ENCODE measurements around the gene POLR2J.

Gene POLR2J

DNA sequence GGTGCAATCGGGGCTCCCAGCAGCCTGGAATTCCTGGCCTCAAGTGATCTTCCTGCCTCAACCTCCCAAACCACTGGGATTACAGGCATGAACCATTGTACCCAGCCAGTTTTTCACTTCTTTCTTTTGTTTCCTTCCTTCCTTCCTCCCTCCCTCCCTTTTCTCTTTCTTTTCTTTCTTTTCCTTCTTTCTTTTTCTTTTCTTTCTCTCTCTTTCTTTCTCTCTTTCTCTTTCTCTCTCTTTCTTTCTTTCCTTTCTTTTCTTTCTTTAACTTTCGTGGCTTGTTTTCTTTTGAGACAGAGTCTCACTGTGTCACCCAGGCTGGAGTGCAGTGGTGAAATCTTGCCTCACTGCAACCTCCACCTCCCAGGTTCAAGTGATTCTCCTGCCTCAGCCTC lies 33.0 kb downstream of the POLR2J start:
- Histone ChIP-seq H3K9me3 (ENCODE audit: insufficient read depth, low read length) (peaks cover 3% of the 10 kb centered on the region; the same call in 1 of the 2 replicates), H3K4me2 (ENCODE audit: low read length) (no peak overlapping the region), H3K9ac (ENCODE audit: low read length) (no peak overlapping the region; the same call in 1 of the 2 replicates), H3K27me3 (ENCODE audit: low read depth, low read length) (no peaks in the 10 kb centered on the region), H3K4me1 (ENCODE audit: low read length) (peaks cover 41% of the 10 kb centered on the region), H3K27ac (ENCODE audit: low read length) (no peak overlapping the region), H3K79me2 (ENCODE audit: low read length) (peaks cover 2% of the 10 kb centered on the region; the same call in 1 of the 2 replicates), H3K36me3 (replicated peaks; ENCODE audit: low read depth, low read length) (peaks cover 36% of the 10 kb centered on the region), H4K20me1 (ENCODE audit: insufficient read depth, low read length) (no peaks in the 10 kb centered on the region), H3K4me3 (ENCODE audit: low read length) (no peak overlapping the region), H2AFZ (ENCODE audit: low read depth, low read length) (no peak overlapping the region)
- no peak for TF ChIP-seq EZH2phosphoT487 (IDR thresholded peaks at IDR 0.05; ENCODE audit: low read depth)
- TF ChIP-seq, protein P1, sequence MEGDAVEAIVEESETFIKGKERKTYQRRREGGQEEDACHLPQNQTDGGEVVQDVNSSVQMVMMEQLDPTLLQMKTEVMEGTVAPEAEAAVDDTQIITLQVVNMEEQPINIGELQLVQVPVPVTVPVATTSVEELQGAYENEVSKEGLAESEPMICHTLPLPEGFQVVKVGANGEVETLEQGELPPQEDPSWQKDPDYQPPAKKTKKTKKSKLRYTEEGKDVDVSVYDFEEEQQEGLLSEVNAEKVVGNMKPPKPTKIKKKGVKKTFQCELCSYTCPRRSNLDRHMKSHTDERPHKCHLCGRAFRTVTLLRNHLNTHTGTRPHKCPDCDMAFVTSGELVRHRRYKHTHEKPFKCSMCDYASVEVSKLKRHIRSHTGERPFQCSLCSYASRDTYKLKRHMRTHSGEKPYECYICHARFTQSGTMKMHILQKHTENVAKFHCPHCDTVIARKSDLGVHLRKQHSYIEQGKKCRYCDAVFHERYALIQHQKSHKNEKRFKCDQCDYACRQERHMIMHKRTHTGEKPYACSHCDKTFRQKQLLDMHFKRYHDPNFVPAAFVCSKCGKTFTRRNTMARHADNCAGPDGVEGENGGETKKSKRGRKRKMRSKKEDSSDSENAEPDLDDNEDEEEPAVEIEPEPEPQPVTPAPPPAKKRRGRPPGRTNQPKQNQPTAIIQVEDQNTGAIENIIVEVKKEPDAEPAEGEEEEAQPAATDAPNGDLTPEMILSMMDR (IDR thresholded peaks at IDR 0.05; ENCODE audit: low read depth, low read length): no peak

DNA sequence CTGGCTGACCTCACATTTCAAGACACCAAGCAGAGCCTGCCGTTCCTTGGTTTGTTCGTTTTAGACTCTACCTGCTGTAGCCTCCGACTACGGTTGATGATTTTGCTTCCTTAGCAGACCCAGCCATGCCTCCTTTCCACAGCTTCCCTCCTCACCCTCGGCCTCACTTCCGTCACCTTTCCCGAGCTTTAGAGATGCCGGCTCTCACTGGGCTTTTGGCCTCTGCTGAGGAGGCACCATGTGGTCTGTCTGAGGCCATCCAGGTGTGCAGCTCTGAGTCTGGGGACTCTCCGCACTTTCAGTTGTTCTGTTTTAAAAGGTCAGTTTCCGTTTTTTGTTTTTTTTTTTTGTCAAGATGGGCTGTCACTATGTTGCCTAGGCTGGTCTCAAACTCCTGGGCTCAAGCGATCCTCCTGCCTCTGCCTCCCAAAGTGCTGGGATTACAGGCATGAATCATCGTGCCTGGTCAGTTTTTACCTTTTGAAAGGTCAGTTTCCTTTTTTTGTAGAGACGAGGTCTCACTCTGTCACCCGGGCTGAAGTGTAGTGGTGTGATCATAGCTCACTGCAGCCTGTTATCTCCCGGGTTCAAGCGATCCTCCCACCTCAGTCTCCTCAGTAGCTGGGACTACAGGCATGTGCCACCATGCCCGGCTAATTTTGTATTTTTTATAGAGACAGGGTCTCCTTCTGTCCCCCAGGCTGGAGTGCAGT lies 33.6 kb downstream of the POLR2J start:
- no peaks in the 10 kb centered on the region for H3K27me3 ChIP-seq (ENCODE audit: low read depth, low read length)
- no peak overlapping the region for H2AFZ ChIP-seq (ENCODE audit: low read depth, low read length)
- TF ChIP-seq EZH2phosphoT487 (IDR thresholded peaks at IDR 0.05; ENCODE audit: low read depth): no peak
- TF ChIP-seq, protein P1 (IDR thresholded peaks at IDR 0.05; ENCODE audit: low read depth, low read length): no peak
- H4K20me1 ChIP-seq (ENCODE audit: insufficient read depth, low read length): no peaks in the 10 kb centered on the region
- H3K9me3 ChIP-seq (ENCODE audit: insufficient read depth, low read length): peaks cover 3% of the 10 kb centered on the region; the same call in 1 of the 2 replicates
- H3K9ac ChIP-seq (ENCODE audit: low read length): peak overlapping the region; percentile 25; the same call in 1 of the 2 replicates
- peak overlapping the region; percentile 59 for H3K4me2 ChIP-seq (ENCODE audit: low read length)
- H3K27ac ChIP-seq (ENCODE audit: low read length): 0 out of 2 replicates have a peak overlapping the region, but pooled peaks have one; percentile 6
- H3K36me3 ChIP-seq (replicated peaks; ENCODE audit: low read depth, low read length): peaks cover 39% of the 10 kb centered on the region
- peaks cover 39% of the 10 kb centered on the region for H3K4me1 ChIP-seq (ENCODE audit: low read length)
- peaks cover 2% of the 10 kb centered on the region; the same call in 1 of the 2 replicates for H3K79me2 ChIP-seq (ENCODE audit: low read length)
- no peak overlapping the region for H3K4me3 ChIP-seq (ENCODE audit: low read length)

DNA sequence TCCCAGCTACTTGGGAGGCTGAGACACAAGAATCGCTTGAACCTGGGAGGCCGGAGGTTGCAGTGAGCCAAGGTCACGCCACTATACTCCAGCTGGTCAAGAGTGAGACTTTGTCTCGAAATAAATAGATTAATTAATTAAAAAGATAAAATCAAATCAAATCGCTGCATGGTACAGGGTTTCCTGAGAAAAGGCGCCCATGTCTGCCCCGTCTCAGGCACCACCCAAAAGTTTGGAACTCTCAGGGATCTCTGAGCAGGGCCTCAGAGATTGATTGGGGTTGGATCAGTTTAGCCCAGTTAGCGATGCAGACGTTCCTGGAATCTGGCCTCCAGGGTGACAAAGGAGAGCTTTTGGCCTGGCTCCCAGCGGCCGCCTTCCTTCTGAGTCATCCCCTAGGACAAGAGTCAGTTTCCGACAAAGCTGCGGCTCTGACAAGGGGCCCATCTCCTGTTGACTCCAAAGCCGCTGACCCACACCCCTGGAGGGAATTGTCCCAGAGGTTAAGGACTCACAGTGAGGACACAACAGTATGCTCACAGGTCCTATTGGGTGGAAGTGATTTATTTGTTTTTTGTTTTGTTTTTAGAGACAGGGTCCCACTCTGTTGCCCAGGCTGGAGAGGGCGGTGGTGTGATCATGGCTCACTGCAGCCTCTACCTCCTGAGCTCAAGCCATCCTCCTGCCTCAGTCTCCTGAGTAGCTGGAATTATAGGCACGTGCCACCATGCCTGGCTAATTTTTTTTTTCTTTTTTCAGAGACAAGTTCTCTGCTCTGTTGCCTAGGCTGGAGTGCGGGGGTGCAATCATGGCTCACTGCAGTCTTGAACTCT lies 38.5 kb downstream of the POLR2J start:
- H3K4me2 ChIP-seq (ENCODE audit: low read length): no peak overlapping the region
- no peak overlapping the region for H3K9ac ChIP-seq (ENCODE audit: low read length)

More for the DNA sequence above, 38.5 kb downstream of the POLR2J start:
- H3K4me3 ChIP-seq (ENCODE audit: low read length): no peak overlapping the region
- peaks cover 32% of the 10 kb centered on the region for H3K4me1 ChIP-seq (ENCODE audit: low read length)
- peaks cover 36% of the 10 kb centered on the region for H3K36me3 ChIP-seq (replicated peaks; ENCODE audit: low read depth, low read length)
- peaks cover 33% of the 10 kb centered on the region for H3K79me2 ChIP-seq (ENCODE audit: low read length)
- no peak overlapping the region for H2AFZ ChIP-seq (ENCODE audit: low read depth, low read length)
- no peak for TF ChIP-seq EZH2phosphoT487 (IDR thresholded peaks at IDR 0.05; ENCODE audit: low read depth)
- TF ChIP-seq, protein P1 (IDR thresholded peaks at IDR 0.05; ENCODE audit: low read depth, low read length): no peak
- H3K9me3 ChIP-seq (ENCODE audit: insufficient read depth, low read length): peaks cover 3% of the 10 kb centered on the region; the same call in 1 of the 2 replicates
- H4K20me1 ChIP-seq (ENCODE audit: insufficient read depth, low read length): no peaks in the 10 kb centered on the region
- no peaks in the 10 kb centered on the region for H3K27me3 ChIP-seq (ENCODE audit: low read depth, low read length)
- 0 out of 2 replicates have a peak overlapping the region, but pooled peaks have one; percentile 94 for H3K27ac ChIP-seq (ENCODE audit: low read length)
